Measurements from ENCODE around the gene MTTP. TPM values are rescaled to one million over a fixed set of nuclear protein-coding genes. Genes with fewer than 3 reads are reported as not detected.
A peak's percentile ranks its signal among the peaks of the same experiment; 100 is the strongest.

MTTP gene
- total RNA-seq, 5 donors from 2014 or later (not counting 1 experiment from before 2014, with no cell fraction given) = 0.19 to 0.75 (median 0.37) TPM; not detected in 1

DNA sequence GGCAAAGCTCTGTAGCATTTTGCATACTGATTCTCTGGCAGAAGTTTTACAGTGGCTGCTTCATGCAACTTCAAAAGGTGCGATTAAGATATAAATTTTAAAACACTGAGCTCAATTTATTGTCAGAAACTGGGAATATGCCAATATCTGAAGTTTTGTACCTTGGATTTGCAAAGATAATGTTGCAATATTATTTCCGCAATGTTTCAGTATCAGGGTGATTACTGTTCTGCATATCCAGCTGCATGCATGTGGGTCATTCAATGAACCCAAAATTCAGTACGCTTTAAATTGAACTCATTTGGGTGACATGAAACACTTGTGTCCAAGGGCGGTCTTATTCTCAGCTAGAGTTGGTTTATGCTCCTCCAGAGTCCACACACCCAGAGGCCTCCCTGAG lies 37.0 kb upstream of the MTTP start:
- peaks cover 3 to 9% of the 10 kb centered on the region in 2 donors for H3K27me3 Mint-ChIP-seq
- H3K4me3 ChIP-seq (ENCODE audit: control insufficient read depth in 1 of 2, extremely low read depth in 1 of 2, low read length in 1 of 2) = no peak overlapping the region
- no peaks in the 10 kb centered on the region for H3K36me3 Mint-ChIP-seq
- no peaks in the 10 kb centered on the region for H3K9me3 Mint-ChIP-seq
- no peaks in the 10 kb centered on the region for H3K4me1 ChIP-seq (ENCODE audit: control insufficient read depth in 1 of 2, extremely low read depth in 1 of 2, insufficient read depth in 2 of 2, low read length in 2 of 2)
- H3K36me3 ChIP-seq (ENCODE audit: control insufficient read depth in 2 of 2, extremely low read depth in 1 of 2, insufficient read depth in 1 of 2, low read length in 1 of 2) = no peaks in the 10 kb centered on the region
- H3K9me3 ChIP-seq = no peaks in the 10 kb centered on the region
- H3K4me1 Mint-ChIP-seq = no peaks in the 10 kb centered on the region
- H3K27ac ChIP-seq (ENCODE audit: low read length) = no peak overlapping the region
- ChIA-PET POLR2A (no interaction called here), CTCF (interaction anchor here in 1 of 2 donors (1.4 kb wide), 1 partner anchor 14 kb away, joined by 3 read pairs; no protein-coding TSS in a partner anchor)
- 100% methylated on average over 2 of the region's 4 CpGs for WGBS (ENCODE audit: insufficient coverage)
- H3K27me3 ChIP-seq (replicated peaks in 1 of 2; ENCODE audit: control insufficient read depth in 2 of 2, extremely low read depth in 1 of 2, insufficient read depth in 2 of 2, low read length in 1 of 2) = peaks cover 0 to 6% of the 10 kb centered on the region in 2 experiments
- no peak overlapping the region for H3K4me3 Mint-ChIP-seq
- DNase-seq (no peak), ATAC-seq (replicated peaks in 1 of 4) (no peak)
- no peak overlapping the region for H3K27ac Mint-ChIP-seq

DNA sequence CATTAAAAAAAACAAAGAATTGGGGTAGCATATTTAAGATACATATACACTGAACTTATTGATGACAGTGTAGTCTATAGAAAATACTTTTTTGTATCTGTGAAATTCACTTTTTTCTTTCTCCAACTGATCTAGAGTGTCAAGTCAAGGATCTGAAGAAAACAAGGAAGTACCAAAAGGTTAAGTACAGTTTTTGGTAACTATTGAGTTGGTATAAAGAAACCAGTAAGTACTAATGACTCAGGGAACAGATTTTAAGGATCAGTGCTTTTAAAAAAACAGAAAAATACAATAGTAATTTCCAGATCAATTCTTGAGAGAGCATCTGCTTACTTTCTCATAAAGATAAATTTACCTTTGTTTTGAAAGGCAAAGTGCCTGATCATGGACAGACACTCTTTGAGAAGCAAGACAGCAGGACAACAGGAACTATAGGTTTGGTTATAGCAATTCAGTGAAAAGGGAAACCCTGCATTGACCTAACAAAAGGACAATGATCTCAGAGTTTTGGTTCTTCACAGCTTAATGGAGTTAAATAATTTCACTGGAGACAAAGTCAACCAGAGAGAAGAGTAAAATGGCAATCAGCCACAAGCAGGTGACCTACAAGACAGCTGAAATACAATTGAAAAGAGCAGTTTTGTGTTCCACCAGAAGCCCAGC lies 34.2 kb upstream of the MTTP start:
- Histone ChIP-seq H3K4me1 (ENCODE audit: control insufficient read depth in 1 of 2, extremely low read depth in 1 of 2, insufficient read depth in 2 of 2, low read length in 2 of 2) (no peaks in the 10 kb centered on the region), H3K27ac (ENCODE audit: low read length) (no peak overlapping the region), H3K27me3 (replicated peaks in 1 of 2; ENCODE audit: control insufficient read depth in 2 of 2, extremely low read depth in 1 of 2, insufficient read depth in 2 of 2, low read length in 1 of 2) (peaks cover 0 to 6% of the 10 kb centered on the region in 2 experiments), H3K4me3 (ENCODE audit: control insufficient read depth in 1 of 2, extremely low read depth in 1 of 2, low read length in 1 of 2) (no peak overlapping the region), H3K9me3 (no peaks in the 10 kb centered on the region), H3K36me3 (ENCODE audit: control insufficient read depth in 2 of 2, extremely low read depth in 1 of 2, insufficient read depth in 1 of 2, low read length in 1 of 2) (no peaks in the 10 kb centered on the region)
- Mint-ChIP-seq H3K4me1 (no peaks in the 10 kb centered on the region), H3K36me3 (no peaks in the 10 kb centered on the region), H3K27ac (no peak overlapping the region), H3K27me3 (peaks cover 2 to 5% of the 10 kb centered on the region in 2 donors), H3K9me3 (peaks cover 4 to 16% (median 4%) of the 10 kb centered on the region in 3 donors), H3K4me3 (no peak overlapping the region)
- POLR2A ChIA-PET = no interaction called here
- ATAC-seq (replicated peaks in 1 of 4) (no peak), DNase-seq (no peak)
- CTCF ChIA-PET = no interaction called here

DNA sequence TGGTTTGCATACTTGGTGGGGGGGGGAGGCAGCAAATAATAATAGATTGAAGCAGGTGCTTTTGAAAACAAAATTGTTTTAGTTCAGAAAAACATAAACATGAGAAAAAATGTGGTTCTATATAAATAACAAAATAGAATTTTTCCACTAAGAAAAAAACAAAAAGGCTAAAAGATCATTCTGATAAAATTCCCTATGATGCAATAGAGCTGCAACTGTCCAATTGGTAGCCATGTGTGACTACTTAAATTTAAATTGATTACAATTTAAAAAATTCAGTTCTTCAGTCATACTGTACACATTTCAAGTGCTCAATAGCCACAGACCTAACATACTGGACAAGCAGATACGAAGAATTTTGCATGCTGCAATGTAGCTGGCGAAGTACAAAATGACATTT lies 21.8 kb upstream of the MTTP start:
- ChIA-PET CTCF (interaction anchor here in 1 of 2 donors (1.0 kb wide), 1 partner anchor 256 kb away, joined by 5 read pairs; no protein-coding TSS in a partner anchor), POLR2A (interaction anchor here in 1 of 2 donors (0.5 kb wide), 1 partner anchor 1311 kb away, joined by 3 read pairs; no protein-coding TSS in a partner anchor)
- H3K4me1 Mint-ChIP-seq = no peaks in the 10 kb centered on the region
- H3K9me3 Mint-ChIP-seq = no peaks in the 10 kb centered on the region
- H3K4me3 ChIP-seq (ENCODE audit: control insufficient read depth in 1 of 2, extremely low read depth in 1 of 2, low read length in 1 of 2) = no peak overlapping the region
- ATAC-seq (replicated peaks in 1 of 4) (no peak), DNase-seq (no peak)
- H3K9me3 ChIP-seq = no peaks in the 10 kb centered on the region
- H3K4me3 Mint-ChIP-seq = no peak overlapping the region
- H3K36me3 ChIP-seq (ENCODE audit: control insufficient read depth in 2 of 2, extremely low read depth in 1 of 2, insufficient read depth in 1 of 2, low read length in 1 of 2) = peaks cover 0 to 6% of the 10 kb centered on the region in 2 donors
- no peaks in the 10 kb centered on the region for H3K27me3 ChIP-seq (replicated peaks in 1 of 2; ENCODE audit: control insufficient read depth in 2 of 2, extremely low read depth in 1 of 2, insufficient read depth in 2 of 2, low read length in 1 of 2)
- no peak overlapping the region for H3K27ac Mint-ChIP-seq
- H3K4me1 ChIP-seq (ENCODE audit: control insufficient read depth in 1 of 2, extremely low read depth in 1 of 2, insufficient read depth in 2 of 2, low read length in 2 of 2) = no peaks in the 10 kb centered on the region
- no CpG with 5 or more reads among the region's 2 CpGs for WGBS (ENCODE audit: insufficient coverage)
- H3K27me3 Mint-ChIP-seq = no peaks in the 10 kb centered on the region
- no peak overlapping the region for H3K27ac ChIP-seq (ENCODE audit: low read length)
- H3K36me3 Mint-ChIP-seq = peaks cover 34% of the 10 kb centered on the region

DNA sequence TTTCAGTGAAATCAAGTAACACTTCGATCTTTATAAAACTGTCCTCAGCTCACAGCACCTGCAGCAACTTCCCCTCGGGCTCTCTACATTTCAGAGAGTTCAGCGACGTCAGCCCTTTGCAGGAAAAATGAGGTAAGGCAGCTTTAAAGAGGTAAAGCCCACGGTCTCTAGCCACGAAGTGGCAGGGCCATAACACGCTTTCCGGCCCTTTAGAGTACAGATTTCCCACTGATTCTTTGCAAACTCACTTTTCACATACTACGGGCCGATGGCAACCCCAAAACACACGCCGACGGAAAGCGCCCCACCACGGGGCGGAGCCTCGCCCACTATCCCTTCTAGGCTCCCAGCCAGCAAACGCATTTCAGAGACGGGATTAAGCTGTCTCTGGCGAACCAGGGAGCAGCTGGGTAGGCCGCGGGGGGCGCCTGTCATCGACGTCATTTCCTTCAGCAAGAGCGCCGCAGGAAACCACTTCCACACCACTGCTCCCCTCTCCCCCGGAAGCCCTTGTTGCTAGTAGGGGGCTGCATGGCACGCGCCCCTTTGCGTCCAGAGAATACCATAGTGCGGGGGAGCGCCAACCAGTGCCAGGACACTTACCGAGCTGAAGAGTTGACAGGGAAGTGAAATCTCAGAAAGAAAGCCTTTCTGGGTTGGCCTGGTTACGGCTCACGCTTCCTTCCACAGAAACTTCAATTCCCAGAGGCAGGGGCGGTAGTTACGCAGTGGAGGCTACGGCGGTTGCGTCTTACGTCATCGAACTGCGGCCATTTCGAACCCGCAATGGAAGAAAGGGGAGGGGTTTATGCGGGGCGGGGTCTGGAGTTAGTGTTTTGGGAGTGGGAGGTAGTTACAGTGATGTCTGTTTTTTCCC lies 11.1 kb upstream of the MTTP start, which contains the start of gene TRMT10A:
Gene TRMT10A (minus strand): TSS at position 730 of the 877 bp plus-strand sequence. CDS start 4,701 bp downstream, outside the sequence.
- H3K4me1 ChIP-seq (ENCODE audit: control insufficient read depth in 1 of 2, extremely low read depth in 1 of 2, insufficient read depth in 2 of 2, low read length in 2 of 2) = peaks cover 2 to 12% of the 10 kb centered on the region in 2 experiments
- peaks cover 4 to 5% of the 10 kb centered on the region in 2 experiments for H3K27me3 ChIP-seq (replicated peaks in 1 of 2; ENCODE audit: control insufficient read depth in 2 of 2, extremely low read depth in 1 of 2, insufficient read depth in 2 of 2, low read length in 1 of 2)
- H3K4me3 ChIP-seq (ENCODE audit: control insufficient read depth in 1 of 2, extremely low read depth in 1 of 2, low read length in 1 of 2) = peak within 1 kb of the TSS; percentile 80 to 91
- ChIA-PET POLR2A (interaction anchor here (0.6 to 1.3 kb wide), 11 partner anchors 9 to 623 kb away, joined by 3 to 14 read pairs (median 3); partner anchors contain the start of genes DAPP1 (in 1 of the 2), DNAJB14 (in 1 of the 2) and METAP1 (in 1 of the 2)), CTCF (interaction anchor here (0.6 to 3.0 kb wide), 23 partner anchors 29 to 1421 kb away, joined by 3 to 27 read pairs (median 4); partner anchors contain the start of genes DNAJB14 (in 2 of the 2), DAPP1 (in 1 of the 2), LAMTOR3 (in 1 of the 2) and METAP1 (in 1 of the 2))
- no peaks in the 10 kb centered on the region for H3K9me3 ChIP-seq
- Mint-ChIP-seq H3K27me3 (peaks cover 24 to 25% of the 10 kb centered on the region in 2 donors), H3K9me3 (no peaks in the 10 kb centered on the region), H3K27ac (peak within 1 kb of the TSS; percentile 99 to 100), H3K36me3 (no peaks in the 10 kb centered on the region), H3K4me1 (peaks cover 17 to 26% (median 20%) of the 10 kb centered on the region in 3 donors), H3K4me3 (peak within 1 kb of the TSS; percentile 86 to 99 (median 98))
- DNase-seq (peak; percentile 86 to 99 (median 97)), ATAC-seq (replicated peaks in 1 of 4) (peak; percentile 88 to 93 (median 92))
- peak within 1 kb of the TSS; percentile 99 for H3K27ac ChIP-seq (ENCODE audit: low read length)
- WGBS (ENCODE audit: insufficient coverage) = 0% methylated on average over 21 of the region's 48 CpGs
- H3K36me3 ChIP-seq (ENCODE audit: control insufficient read depth in 2 of 2, extremely low read depth in 1 of 2, insufficient read depth in 1 of 2, low read length in 1 of 2) = no peaks in the 10 kb centered on the region

DNA sequence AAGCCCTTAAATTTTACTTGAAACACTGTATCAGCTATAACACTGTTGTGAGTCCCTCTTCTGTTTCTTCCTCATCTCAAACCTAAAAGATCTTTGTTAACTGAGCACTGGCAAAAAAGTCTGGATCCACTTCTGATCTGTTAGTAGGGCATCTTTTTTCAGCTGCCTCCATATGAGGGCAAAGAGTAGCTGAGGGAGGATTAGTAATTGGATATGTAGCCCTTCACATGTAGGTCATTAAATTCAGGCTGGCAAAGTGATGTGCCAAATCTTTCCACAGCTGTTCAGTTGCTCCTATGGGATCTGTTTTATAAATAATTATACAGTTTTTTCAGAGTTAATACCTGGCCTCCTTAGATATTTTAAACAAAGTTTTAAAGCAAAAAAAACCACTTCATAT lies 9.7 kb upstream of the MTTP start:
- Mint-ChIP-seq H3K4me1 (peaks cover 17 to 26% (median 20%) of the 10 kb centered on the region in 3 donors), H3K27ac (peak overlapping the region in 1 of 2 donors; percentile 29), H3K36me3 (no peaks in the 10 kb centered on the region), H3K9me3 (no peaks in the 10 kb centered on the region), H3K4me3 (peak overlapping the region in 1 of 3 donors; percentile 44), H3K27me3 (peaks cover 30 to 33% of the 10 kb centered on the region in 2 donors)
- no peaks in the 10 kb centered on the region for H3K9me3 ChIP-seq
- H3K27ac ChIP-seq (ENCODE audit: low read length) = no peak overlapping the region
- CTCF ChIA-PET = interaction anchor here in 1 of 2 donors (3.0 kb wide), 1 partner anchor 243 kb away, joined by 27 read pairs; no protein-coding TSS in a partner anchor
- ATAC-seq (replicated peaks in 1 of 4) = no peak
- H3K36me3 ChIP-seq (ENCODE audit: control insufficient read depth in 2 of 2, extremely low read depth in 1 of 2, insufficient read depth in 1 of 2, low read length in 1 of 2) = no peaks in the 10 kb centered on the region
- POLR2A ChIA-PET = no interaction called here
- peaks cover 2 to 12% of the 10 kb centered on the region in 2 experiments for H3K4me1 ChIP-seq (ENCODE audit: control insufficient read depth in 1 of 2, extremely low read depth in 1 of 2, insufficient read depth in 2 of 2, low read length in 2 of 2)
- H3K27me3 ChIP-seq (replicated peaks in 1 of 2; ENCODE audit: control insufficient read depth in 2 of 2, extremely low read depth in 1 of 2, insufficient read depth in 2 of 2, low read length in 1 of 2) = peaks cover 4 to 5% of the 10 kb centered on the region in 2 experiments
- H3K4me3 ChIP-seq (ENCODE audit: control insufficient read depth in 1 of 2, extremely low read depth in 1 of 2, low read length in 1 of 2) = no peak overlapping the region
- no peak for DNase-seq

DNA sequence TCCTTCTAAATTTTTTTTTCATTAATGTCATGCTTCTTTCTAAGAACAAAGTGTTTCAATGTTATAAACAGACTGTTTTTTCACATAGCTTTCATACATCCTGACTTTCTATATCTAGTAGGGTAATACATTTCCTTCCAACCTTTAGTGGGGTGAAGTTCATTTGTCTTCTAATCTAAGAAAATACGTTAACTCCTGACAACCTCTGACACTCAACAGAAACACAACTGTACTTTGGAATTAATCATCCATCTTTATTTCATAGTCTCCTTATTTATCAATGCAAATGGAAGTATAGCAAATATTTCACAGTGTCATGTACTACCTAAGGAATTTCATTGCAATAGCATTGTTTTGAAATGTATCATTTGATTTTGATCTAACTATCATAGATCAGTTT lies 2.7 kb upstream of the MTTP start:
- Histone ChIP-seq H3K4me1 (ENCODE audit: control insufficient read depth in 1 of 2, extremely low read depth in 1 of 2, insufficient read depth in 2 of 2, low read length in 2 of 2) (no peaks in the 10 kb centered on the region), H3K27ac (ENCODE audit: low read length) (no peak overlapping the region), H3K27me3 (replicated peaks in 1 of 2; ENCODE audit: control insufficient read depth in 2 of 2, extremely low read depth in 1 of 2, insufficient read depth in 2 of 2, low read length in 1 of 2) (peaks cover 0 to 11% of the 10 kb centered on the region in 2 experiments), H3K36me3 (ENCODE audit: control insufficient read depth in 2 of 2, extremely low read depth in 1 of 2, insufficient read depth in 1 of 2, low read length in 1 of 2) (no peaks in the 10 kb centered on the region), H3K9me3 (no peaks in the 10 kb centered on the region), H3K4me3 (ENCODE audit: control insufficient read depth in 1 of 2, extremely low read depth in 1 of 2, low read length in 1 of 2) (no peak overlapping the region)
- no CpG with 5 or more reads among the region's 1 CpG for WGBS (ENCODE audit: insufficient coverage)
- peak overlapping the region in 1 of 2 donors; percentile 1 for H3K27ac Mint-ChIP-seq
- DNase-seq (no peak), ATAC-seq (replicated peaks in 1 of 4) (no peak)
- H3K36me3 Mint-ChIP-seq = no peaks in the 10 kb centered on the region
- peaks cover 39 to 48% of the 10 kb centered on the region in 2 donors for H3K27me3 Mint-ChIP-seq
- no peak overlapping the region for H3K4me3 Mint-ChIP-seq
- H3K9me3 Mint-ChIP-seq = no peaks in the 10 kb centered on the region
- no peaks in the 10 kb centered on the region for H3K4me1 Mint-ChIP-seq
- POLR2A ChIA-PET = no interaction called here
- CTCF ChIA-PET = no interaction called here

Data from T-cell (primary cell).